ENCODE measurements around the gene SAG.

SAG gene

DNA sequence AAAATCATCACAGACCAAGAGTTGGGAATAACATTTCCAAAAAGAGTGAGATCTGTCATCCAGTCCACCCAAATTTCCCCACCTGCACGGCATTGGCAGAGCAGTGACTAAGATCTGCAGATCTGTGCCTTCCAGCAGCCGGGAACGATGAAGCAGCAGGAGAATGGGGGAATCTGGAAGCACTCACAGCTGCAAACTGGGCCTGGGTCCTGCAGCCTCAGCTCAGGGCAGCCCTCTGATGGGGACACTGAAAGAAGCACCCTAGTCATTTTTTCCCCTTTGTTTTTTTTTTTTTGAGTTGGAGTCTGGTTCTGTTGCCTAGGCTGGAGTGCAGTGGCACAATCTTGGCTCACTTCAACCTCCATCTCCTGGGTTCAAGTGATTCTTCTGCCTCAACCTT lies 4.4 kb upstream of the SAG start:
- Histone ChIP-seq H3K4me1 (ENCODE audit: control insufficient read depth in 5 of 5, insufficient read depth in 5 of 5, low read length in 5 of 5) (no peaks in the 10 kb centered on the region), H3K36me3 (ENCODE audit: control insufficient read depth in 5 of 5, insufficient read depth in 5 of 5, low read length in 5 of 5) (no peaks in the 10 kb centered on the region)

DNA sequence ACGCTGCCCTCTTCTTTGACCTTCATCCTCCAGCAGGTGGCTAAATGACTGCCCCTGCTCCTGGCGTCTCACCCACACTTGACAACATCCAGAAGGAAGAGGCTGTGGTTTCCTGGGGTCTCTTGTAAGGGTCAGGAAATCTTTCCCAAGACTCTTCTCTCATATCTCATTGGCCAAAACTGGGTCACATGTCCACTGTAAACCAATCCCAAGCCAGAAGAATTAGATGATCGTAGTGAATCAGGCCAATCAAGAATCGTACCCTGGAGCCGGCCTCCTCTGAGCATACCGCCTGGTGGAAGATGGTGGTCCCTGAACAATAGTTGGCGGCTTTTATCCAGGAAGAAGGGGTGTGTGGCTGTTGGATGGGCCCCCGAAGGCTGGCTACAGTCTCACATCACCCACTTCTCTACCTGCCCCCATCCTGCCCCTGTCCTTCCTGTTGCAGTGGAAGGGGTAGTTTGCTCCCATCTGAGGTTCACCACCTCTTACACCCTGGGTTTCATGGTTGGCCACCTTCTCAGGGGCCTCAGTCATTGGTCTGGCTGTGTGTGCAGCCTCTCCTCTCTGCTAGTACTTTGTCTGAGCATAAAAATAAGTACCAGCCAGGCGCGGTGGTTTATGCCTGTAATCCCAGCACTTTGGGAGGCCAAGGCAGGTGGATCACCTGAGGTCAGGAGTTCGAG lies 3.8 kb downstream of the SAG start:
- Histone ChIP-seq H3K4me3 (ENCODE audit: low read depth in 1 of 5, low read length in 5 of 5) (no peak overlapping the region), H3K4me1 (ENCODE audit: control insufficient read depth in 5 of 5, insufficient read depth in 5 of 5, low read length in 5 of 5) (no peaks in the 10 kb centered on the region), H3K27me3 (ENCODE audit: control insufficient read depth in 5 of 5, insufficient read depth in 4 of 5, low read length in 5 of 5) (peaks cover 0 to 7% (median 3%) of the 10 kb centered on the region in 5 donors), H3K36me3 (ENCODE audit: control insufficient read depth in 5 of 5, insufficient read depth in 5 of 5, low read length in 5 of 5) (no peaks in the 10 kb centered on the region), H3K27ac (ENCODE audit: low read depth, low read length) (no peak overlapping the region), H3K9ac (ENCODE audit: low read length in 5 of 5) (no peak overlapping the region), H3K9me3 (ENCODE audit: control insufficient read depth in 5 of 5, low read length in 5 of 5) (no peaks in the 10 kb centered on the region)

More for the DNA sequence above, 4.4 kb upstream of the SAG start:
- Histone ChIP-seq H3K9me3 (ENCODE audit: control insufficient read depth in 5 of 5, low read length in 5 of 5) (no peaks in the 10 kb centered on the region), H3K4me3 (ENCODE audit: low read depth in 1 of 5, low read length in 5 of 5) (no peak overlapping the region), H3K27me3 (ENCODE audit: control insufficient read depth in 5 of 5, insufficient read depth in 4 of 5, low read length in 5 of 5) (no peaks in the 10 kb centered on the region), H3K27ac (ENCODE audit: low read depth, low read length) (no peak overlapping the region), H3K9ac (ENCODE audit: low read length in 5 of 5) (no peak overlapping the region)

DNA sequence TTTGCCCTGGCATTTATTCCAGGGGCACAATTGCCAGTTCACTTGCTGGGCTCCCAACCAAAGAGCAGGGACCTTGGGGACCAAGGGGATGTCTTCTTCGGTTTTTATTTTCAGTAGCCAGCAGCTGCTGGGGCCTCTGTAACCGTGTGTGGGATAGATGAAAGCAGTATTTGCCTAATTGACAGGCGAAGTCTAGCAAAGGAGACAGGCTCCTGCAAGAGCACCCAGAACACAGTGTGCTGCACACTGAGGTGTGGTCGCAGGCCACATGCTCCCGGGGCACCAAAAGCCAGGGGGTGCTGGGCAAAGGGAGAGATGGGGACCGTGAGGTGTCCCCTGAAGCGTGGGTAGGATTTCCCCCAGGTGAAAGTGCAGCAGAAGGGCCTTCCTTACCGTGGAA lies 5.3 kb downstream of the SAG start:
- no peaks in the 10 kb centered on the region for H3K9me3 ChIP-seq (ENCODE audit: control insufficient read depth in 5 of 5, low read length in 5 of 5)
- peaks cover 0 to 7% (median 3%) of the 10 kb centered on the region in 5 donors for H3K27me3 ChIP-seq (ENCODE audit: control insufficient read depth in 5 of 5, insufficient read depth in 4 of 5, low read length in 5 of 5)
- H3K4me3 ChIP-seq (ENCODE audit: low read depth in 1 of 5, low read length in 5 of 5): no peak overlapping the region
- H3K9ac ChIP-seq (ENCODE audit: low read length in 5 of 5): no peak overlapping the region
- H3K27ac ChIP-seq (ENCODE audit: low read depth, low read length): no peak overlapping the region
- no peaks in the 10 kb centered on the region for H3K36me3 ChIP-seq (ENCODE audit: control insufficient read depth in 5 of 5, insufficient read depth in 5 of 5, low read length in 5 of 5)
- no peaks in the 10 kb centered on the region for H3K4me1 ChIP-seq (ENCODE audit: control insufficient read depth in 5 of 5, insufficient read depth in 5 of 5, low read length in 5 of 5)

DNA sequence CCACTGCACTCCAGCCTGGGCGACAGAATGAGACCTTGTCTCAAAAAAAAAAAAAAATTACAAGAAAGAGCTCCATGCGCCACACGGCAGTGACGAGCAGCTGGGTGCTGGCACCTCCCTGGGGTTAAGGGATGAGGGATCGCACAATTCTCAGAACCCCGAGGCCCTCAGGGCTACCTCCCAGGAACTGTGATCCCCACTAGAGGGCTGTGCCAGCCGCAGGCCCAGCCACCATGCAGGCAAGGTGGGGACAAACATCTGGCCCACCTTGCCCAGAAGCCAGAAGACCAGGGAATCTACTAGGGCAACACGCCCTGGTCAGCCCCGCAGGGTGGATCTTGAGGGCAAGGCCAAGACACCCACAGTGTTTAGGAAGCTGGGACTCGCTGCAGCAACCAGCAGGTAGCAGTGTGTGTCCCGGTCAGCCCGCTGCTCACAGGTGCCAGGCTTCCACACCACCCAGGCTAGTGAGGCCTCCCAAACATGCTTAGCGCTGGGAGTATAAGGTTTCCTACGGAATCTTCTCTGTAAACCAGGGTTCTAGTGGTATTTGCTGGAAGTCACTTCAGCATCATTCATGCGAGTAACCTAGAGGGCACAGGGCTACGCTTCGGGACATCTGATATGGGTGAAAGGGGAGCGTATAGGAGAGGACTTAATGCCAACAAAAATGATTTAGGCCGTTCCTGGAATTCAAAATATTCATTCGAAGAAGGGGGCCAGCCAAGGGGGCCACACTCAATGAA lies 6.7 kb downstream of the SAG start:
- H3K4me3 ChIP-seq (ENCODE audit: low read depth in 1 of 5, low read length in 5 of 5): no peak overlapping the region
- H3K4me1 ChIP-seq (ENCODE audit: control insufficient read depth in 5 of 5, insufficient read depth in 5 of 5, low read length in 5 of 5): no peaks in the 10 kb centered on the region
- H3K9ac ChIP-seq (ENCODE audit: low read length in 5 of 5): no peak overlapping the region
- no peak overlapping the region for H3K27ac ChIP-seq (ENCODE audit: low read depth, low read length)
- no peaks in the 10 kb centered on the region for H3K36me3 ChIP-seq (ENCODE audit: control insufficient read depth in 5 of 5, insufficient read depth in 5 of 5, low read length in 5 of 5)
- H3K9me3 ChIP-seq (ENCODE audit: control insufficient read depth in 5 of 5, low read length in 5 of 5): no peaks in the 10 kb centered on the region
- peaks cover 0 to 7% (median 3%) of the 10 kb centered on the region in 5 donors for H3K27me3 ChIP-seq (ENCODE audit: control insufficient read depth in 5 of 5, insufficient read depth in 4 of 5, low read length in 5 of 5)

DNA sequence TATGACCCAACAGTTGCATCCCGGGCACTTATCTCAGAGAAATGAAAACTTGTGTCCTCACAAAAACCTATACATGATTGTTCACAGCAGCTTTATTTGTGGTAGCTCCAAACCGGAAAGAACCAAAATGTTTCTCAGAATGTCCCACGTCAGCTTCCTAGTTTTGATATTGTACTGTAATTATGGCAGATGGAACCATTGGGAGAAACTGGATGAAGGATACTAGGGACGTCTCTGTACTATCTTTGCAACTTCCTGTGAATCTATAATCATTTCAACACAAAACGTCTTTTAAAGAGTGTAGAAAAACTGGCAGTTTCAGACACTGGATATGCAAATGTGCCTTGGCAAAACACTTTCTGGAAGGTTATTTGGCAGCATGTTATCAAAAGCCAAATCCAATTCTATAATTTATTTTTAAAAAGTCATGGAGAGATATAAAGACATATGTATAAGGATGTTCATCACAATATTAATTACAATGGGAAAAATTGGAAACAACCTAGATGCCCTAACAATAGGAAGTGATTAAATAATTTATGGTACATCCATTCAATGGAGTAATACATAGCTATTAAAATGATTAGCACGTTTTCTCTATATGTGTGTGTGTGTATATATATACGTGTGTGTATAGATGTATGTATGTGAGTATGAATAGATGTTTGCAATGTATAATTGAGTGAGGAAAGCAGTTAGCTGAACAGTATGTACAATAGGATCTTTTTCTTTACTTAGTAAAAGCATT lies 9.8 kb downstream of the SAG start:
- Histone ChIP-seq H3K27me3 (ENCODE audit: control insufficient read depth in 5 of 5, insufficient read depth in 4 of 5, low read length in 5 of 5) (peaks cover 0 to 14% (median 7%) of the 10 kb centered on the region in 5 donors), H3K9me3 (ENCODE audit: control insufficient read depth in 5 of 5, low read length in 5 of 5) (no peaks in the 10 kb centered on the region), H3K9ac (ENCODE audit: low read length in 5 of 5) (no peak overlapping the region), H3K27ac (ENCODE audit: low read depth, low read length) (no peak overlapping the region), H3K4me1 (ENCODE audit: control insufficient read depth in 5 of 5, insufficient read depth in 5 of 5, low read length in 5 of 5) (no peaks in the 10 kb centered on the region), H3K36me3 (ENCODE audit: control insufficient read depth in 5 of 5, insufficient read depth in 5 of 5, low read length in 5 of 5) (no peaks in the 10 kb centered on the region), H3K4me3 (ENCODE audit: low read depth in 1 of 5, low read length in 5 of 5) (no peak overlapping the region)

DNA sequence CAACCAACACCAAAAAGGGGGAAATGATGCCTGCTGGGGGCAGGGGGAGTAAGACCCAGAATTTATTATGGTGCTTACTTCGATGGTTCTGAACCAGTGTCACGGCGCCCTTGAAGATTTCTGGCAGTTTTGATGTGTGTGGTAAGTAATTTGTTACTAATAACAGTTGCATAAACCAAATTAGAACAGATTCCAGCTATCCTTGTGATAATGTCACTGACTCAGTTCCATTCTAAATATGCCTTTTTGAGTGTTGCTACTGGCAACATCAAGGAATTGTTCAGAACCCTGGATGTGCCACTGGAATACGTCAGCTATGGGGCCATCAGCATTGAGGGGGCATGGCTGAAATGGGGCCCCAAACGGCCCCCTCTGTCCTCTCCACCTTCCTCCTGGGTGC lies 11.6 kb downstream of the SAG start:
- H3K4me1 ChIP-seq (ENCODE audit: control insufficient read depth in 5 of 5, insufficient read depth in 5 of 5, low read length in 5 of 5): no peaks in the 10 kb centered on the region
- H3K36me3 ChIP-seq (ENCODE audit: control insufficient read depth in 5 of 5, insufficient read depth in 5 of 5, low read length in 5 of 5): no peaks in the 10 kb centered on the region
- no peak overlapping the region for H3K27ac ChIP-seq (ENCODE audit: low read depth, low read length)
- no peak overlapping the region for H3K4me3 ChIP-seq (ENCODE audit: low read depth in 1 of 5, low read length in 5 of 5)
- no peak overlapping the region for H3K9ac ChIP-seq (ENCODE audit: low read length in 5 of 5)
- H3K27me3 ChIP-seq (ENCODE audit: control insufficient read depth in 5 of 5, insufficient read depth in 4 of 5, low read length in 5 of 5): peaks cover 0 to 9% (median 7%) of the 10 kb centered on the region in 5 donors
- H3K9me3 ChIP-seq (ENCODE audit: control insufficient read depth in 5 of 5, low read length in 5 of 5): no peaks in the 10 kb centered on the region

DNA sequence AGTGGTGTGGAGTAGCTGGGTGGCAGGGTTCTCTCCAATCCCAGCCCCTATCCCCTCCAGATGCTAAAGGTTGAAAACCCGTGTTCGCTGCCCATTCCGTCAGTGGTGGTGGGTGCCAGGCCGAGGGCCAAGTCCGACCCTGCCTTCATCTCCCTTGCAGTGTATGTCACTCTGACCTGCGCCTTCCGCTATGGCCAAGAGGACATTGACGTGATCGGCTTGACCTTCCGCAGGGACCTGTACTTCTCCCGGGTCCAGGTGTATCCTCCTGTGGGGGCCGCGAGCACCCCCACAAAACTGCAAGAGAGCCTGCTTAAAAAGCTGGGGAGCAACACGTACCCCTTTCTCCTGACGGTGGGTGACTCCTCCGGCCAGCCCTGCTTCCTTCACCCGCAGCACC lies 12.9 kb downstream of the SAG start:
- Histone ChIP-seq H3K27ac (ENCODE audit: low read depth, low read length) (no peak overlapping the region), H3K36me3 (ENCODE audit: control insufficient read depth in 5 of 5, insufficient read depth in 5 of 5, low read length in 5 of 5) (no peaks in the 10 kb centered on the region), H3K27me3 (ENCODE audit: control insufficient read depth in 5 of 5, insufficient read depth in 4 of 5, low read length in 5 of 5) (peaks cover 0 to 9% (median 7%) of the 10 kb centered on the region in 5 donors), H3K9ac (ENCODE audit: low read length in 5 of 5) (no peak overlapping the region), H3K4me3 (ENCODE audit: low read depth in 1 of 5, low read length in 5 of 5) (no peak overlapping the region), H3K9me3 (ENCODE audit: control insufficient read depth in 5 of 5, low read length in 5 of 5) (no peaks in the 10 kb centered on the region), H3K4me1 (ENCODE audit: control insufficient read depth in 5 of 5, insufficient read depth in 5 of 5, low read length in 5 of 5) (no peaks in the 10 kb centered on the region)

DNA sequence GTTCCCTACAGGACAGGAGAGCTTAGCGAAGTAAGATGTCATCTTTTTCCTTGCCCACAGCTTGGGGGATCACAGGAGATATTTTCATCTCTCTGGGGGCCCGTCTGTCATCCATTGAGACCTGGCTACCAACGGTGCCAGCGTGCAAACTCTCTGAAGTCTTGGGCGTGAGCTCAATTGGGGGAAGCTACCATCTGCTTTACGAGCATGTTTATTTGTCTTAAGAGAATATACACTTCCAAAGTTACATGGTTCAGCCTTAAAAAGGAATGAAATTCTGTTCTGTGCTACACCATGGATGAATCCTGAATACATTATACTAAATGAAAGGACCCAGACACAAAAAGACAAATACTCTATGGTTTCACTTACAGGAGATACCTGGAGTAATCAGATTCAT lies 13.6 kb downstream of the SAG start:
- Histone ChIP-seq H3K27me3 (ENCODE audit: control insufficient read depth in 5 of 5, insufficient read depth in 4 of 5, low read length in 5 of 5) (peaks cover 0 to 9% (median 7%) of the 10 kb centered on the region in 5 donors), H3K27ac (ENCODE audit: low read depth, low read length) (no peak overlapping the region), H3K9ac (ENCODE audit: low read length in 5 of 5) (no peak overlapping the region), H3K36me3 (ENCODE audit: control insufficient read depth in 5 of 5, insufficient read depth in 5 of 5, low read length in 5 of 5) (no peaks in the 10 kb centered on the region), H3K9me3 (ENCODE audit: control insufficient read depth in 5 of 5, low read length in 5 of 5) (no peaks in the 10 kb centered on the region), H3K4me3 (ENCODE audit: low read depth in 1 of 5, low read length in 5 of 5) (no peak overlapping the region), H3K4me1 (ENCODE audit: control insufficient read depth in 5 of 5, insufficient read depth in 5 of 5, low read length in 5 of 5) (no peaks in the 10 kb centered on the region)

DNA sequence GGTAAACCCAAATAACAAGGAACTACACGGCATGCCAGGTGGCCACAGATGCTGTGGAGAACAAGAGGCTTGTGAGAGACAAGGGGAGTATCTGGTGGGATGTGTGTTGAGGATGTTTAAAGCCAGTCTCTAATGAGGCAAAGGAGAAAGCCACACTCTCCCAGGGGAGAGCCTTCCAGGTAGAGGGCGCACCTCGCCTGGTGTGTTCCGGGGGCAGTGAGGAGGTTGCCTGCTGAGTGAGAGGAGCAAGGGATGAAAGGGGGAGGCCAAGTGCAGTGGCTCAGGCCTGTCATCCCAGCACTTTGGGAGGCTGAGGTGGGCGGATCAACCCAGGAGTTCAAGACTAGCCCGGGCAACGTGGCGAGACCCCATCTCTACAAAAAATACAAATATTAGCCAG lies 16.2 kb downstream of the SAG start:
- Histone ChIP-seq H3K27ac (ENCODE audit: low read depth, low read length) (no peak overlapping the region), H3K36me3 (ENCODE audit: control insufficient read depth in 5 of 5, insufficient read depth in 5 of 5, low read length in 5 of 5) (no peaks in the 10 kb centered on the region), H3K9ac (ENCODE audit: low read length in 5 of 5) (no peak overlapping the region), H3K4me1 (ENCODE audit: control insufficient read depth in 5 of 5, insufficient read depth in 5 of 5, low read length in 5 of 5) (no peaks in the 10 kb centered on the region), H3K4me3 (ENCODE audit: low read depth in 1 of 5, low read length in 5 of 5) (no peak overlapping the region), H3K27me3 (ENCODE audit: control insufficient read depth in 5 of 5, insufficient read depth in 4 of 5, low read length in 5 of 5) (peaks cover 0 to 9% (median 7%) of the 10 kb centered on the region in 5 donors), H3K9me3 (ENCODE audit: control insufficient read depth in 5 of 5, low read length in 5 of 5) (no peaks in the 10 kb centered on the region)

DNA sequence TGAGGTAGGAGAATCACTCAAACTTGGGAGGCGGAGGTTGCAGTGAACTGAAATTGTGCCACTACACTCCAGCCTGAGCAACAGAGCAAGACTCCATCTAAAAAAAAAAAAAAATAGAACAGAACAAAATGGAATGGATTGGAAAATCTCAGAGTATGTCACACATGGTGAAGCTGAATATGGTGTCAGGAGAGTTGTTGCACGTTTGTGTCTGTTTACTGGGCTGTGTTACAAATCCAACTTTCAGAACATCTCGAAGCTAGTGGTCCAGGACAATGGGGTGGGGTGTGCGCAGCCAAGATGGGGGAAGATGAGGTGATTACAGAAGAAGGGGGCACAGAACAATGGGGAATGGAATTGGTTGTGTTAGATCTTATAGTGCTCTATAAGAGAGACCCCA lies 17.6 kb downstream of the SAG start:
- Histone ChIP-seq H3K4me3 (ENCODE audit: low read depth in 1 of 5, low read length in 5 of 5) (no peak overlapping the region), H3K4me1 (ENCODE audit: control insufficient read depth in 5 of 5, insufficient read depth in 5 of 5, low read length in 5 of 5) (peaks cover 0 to 3% (median 0%) of the 10 kb centered on the region in 5 donors), H3K27me3 (ENCODE audit: control insufficient read depth in 5 of 5, insufficient read depth in 4 of 5, low read length in 5 of 5) (peaks cover 0 to 5% (median 4%) of the 10 kb centered on the region in 5 donors), H3K36me3 (ENCODE audit: control insufficient read depth in 5 of 5, insufficient read depth in 5 of 5, low read length in 5 of 5) (no peaks in the 10 kb centered on the region), H3K9me3 (ENCODE audit: control insufficient read depth in 5 of 5, low read length in 5 of 5) (no peaks in the 10 kb centered on the region), H3K9ac (ENCODE audit: low read length in 5 of 5) (no peak overlapping the region), H3K27ac (ENCODE audit: low read depth, low read length) (no peak overlapping the region)
